ENCODE results near the gene HDLBP. TPM values are rescaled to one million over a fixed set of nuclear protein-coding genes. Genes with fewer than 3 reads are reported as not detected.

HDLBP gene
- total RNA-seq, 1 experiment from 2014 or later = 544 TPM

GRCh38 chr2:241257419-241258032 is 57.9 kb downstream of the HDLBP start:
- Histone ChIP-seq H3K36me3 (peaks cover 98% of the 10 kb centered on the region), H3K4me3 (no peak overlapping the region)
- DNase-seq (ENCODE audit: low read depth in 1 of 2, low spot score in 2 of 2) = no peak

GRCh38 chr2:241256168-241256545 is 59.3 kb downstream of the HDLBP start:
- DNase-seq (ENCODE audit: low read depth in 1 of 2, low spot score in 2 of 2) = peak in 1 of 2 experiments; percentile 31
- no peaks in the 10 kb centered on the region for H3K4me1 ChIP-seq (replicated peaks)
- H3K9me3 ChIP-seq (replicated peaks) = no peaks in the 10 kb centered on the region
- H3K36me3 ChIP-seq = peaks cover 98% of the 10 kb centered on the region
- no peak overlapping the region for H3K4me3 ChIP-seq
- no peaks in the 10 kb centered on the region for H3K27me3 ChIP-seq (replicated peaks)
- no peak overlapping the region for H3K27ac ChIP-seq

More at GRCh38 chr2:241257419-241258032, 57.9 kb downstream of the HDLBP start:
- no peaks in the 10 kb centered on the region for H3K4me1 ChIP-seq (replicated peaks)
- no peaks in the 10 kb centered on the region for H3K9me3 ChIP-seq (replicated peaks)
- no peak overlapping the region for H3K27ac ChIP-seq
- H3K27me3 ChIP-seq (replicated peaks) = no peaks in the 10 kb centered on the region

DNA sequence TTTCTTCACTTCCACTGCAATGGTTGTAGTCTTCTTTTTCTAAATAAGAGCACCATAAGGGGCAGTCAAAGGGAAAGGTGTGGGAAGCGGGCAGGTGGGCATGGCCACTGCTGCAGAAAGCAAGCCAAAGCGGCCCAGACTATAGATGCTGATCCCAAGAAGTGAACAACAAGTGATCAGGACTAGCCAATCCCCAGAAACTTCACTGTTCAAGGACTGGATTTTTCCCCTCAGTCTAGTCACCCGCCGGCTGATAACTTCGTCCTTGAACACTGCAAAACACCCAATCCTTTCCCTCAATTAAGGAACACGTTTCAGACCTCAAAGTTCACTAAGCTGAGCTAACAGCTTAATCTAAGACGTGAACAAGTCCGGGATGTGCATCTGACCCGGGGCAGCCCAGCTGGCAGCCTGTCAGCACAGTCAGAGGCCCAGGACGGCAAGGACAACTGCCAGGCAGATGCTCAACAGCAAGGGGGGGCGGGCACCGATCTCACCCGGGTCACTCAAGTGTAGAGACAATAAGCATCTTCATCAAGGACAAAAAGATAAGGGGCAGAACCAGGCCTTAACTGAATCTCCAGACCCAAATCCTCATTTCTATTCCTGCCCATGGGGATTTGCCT is 59.8 kb downstream of the HDLBP start:
- Histone ChIP-seq H3K36me3 (peaks cover 98% of the 10 kb centered on the region), H3K27ac (no peak overlapping the region), H3K27me3 (replicated peaks) (no peaks in the 10 kb centered on the region), H3K4me3 (no peak overlapping the region), H3K4me1 (replicated peaks) (no peaks in the 10 kb centered on the region), H3K9me3 (replicated peaks) (no peaks in the 10 kb centered on the region)
- DNase-seq (ENCODE audit: low read depth in 1 of 2, low spot score in 2 of 2) = peak in 1 of 2 experiments; percentile 36

DNA sequence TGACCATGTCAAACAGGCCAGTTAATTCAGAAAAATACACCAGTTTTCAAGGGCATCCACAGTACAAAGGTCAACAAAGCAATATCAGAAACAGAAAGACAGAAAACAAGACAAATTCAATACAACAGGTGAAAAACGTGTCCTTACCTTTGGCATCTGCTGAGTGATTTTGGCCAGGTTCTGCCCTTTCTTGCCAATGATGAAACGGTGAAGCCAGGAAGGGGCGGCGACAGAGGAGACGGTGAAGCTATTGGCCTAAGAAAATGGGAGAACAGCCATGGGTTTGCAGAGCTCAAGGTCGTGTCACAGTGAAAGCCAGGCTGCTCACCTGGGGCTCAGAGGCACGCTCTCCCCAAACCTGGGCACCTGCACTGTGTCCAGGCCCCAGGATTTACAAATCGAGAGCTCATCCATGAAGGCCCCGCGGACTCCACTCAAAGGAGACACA is 60.5 kb downstream of the HDLBP start:
- Histone ChIP-seq H3K9me3 (replicated peaks) (no peaks in the 10 kb centered on the region), H3K27me3 (replicated peaks) (no peaks in the 10 kb centered on the region), H3K36me3 (peaks cover 98% of the 10 kb centered on the region), H3K4me1 (replicated peaks) (no peaks in the 10 kb centered on the region), H3K27ac (no peak overlapping the region), H3K4me3 (no peak overlapping the region)
- DNase-seq (ENCODE audit: low read depth in 1 of 2, low spot score in 2 of 2) = no peak

GRCh38 chr2:241252778-241253475 is 62.5 kb downstream of the HDLBP start:
- no peak overlapping the region for H3K27ac ChIP-seq
- H3K36me3 ChIP-seq = peaks cover 100% of the 10 kb centered on the region
- H3K4me1 ChIP-seq (replicated peaks) = no peaks in the 10 kb centered on the region
- no peaks in the 10 kb centered on the region for H3K27me3 ChIP-seq (replicated peaks)
- no peaks in the 10 kb centered on the region for H3K9me3 ChIP-seq (replicated peaks)
- DNase-seq (ENCODE audit: low read depth in 1 of 2, low spot score in 2 of 2) = no peak
- H3K4me3 ChIP-seq = no peak overlapping the region

GRCh38 chr2:241249654-241250053 is 65.8 kb downstream of the HDLBP start:
- no peaks in the 10 kb centered on the region for H3K27me3 ChIP-seq (replicated peaks)
- no peaks in the 10 kb centered on the region for H3K4me1 ChIP-seq (replicated peaks)
- no peak overlapping the region for H3K4me3 ChIP-seq
- no peak overlapping the region for H3K27ac ChIP-seq
- peaks cover 100% of the 10 kb centered on the region for H3K36me3 ChIP-seq
- H3K9me3 ChIP-seq (replicated peaks) = no peaks in the 10 kb centered on the region
- no peak for DNase-seq (ENCODE audit: low read depth in 1 of 2, low spot score in 2 of 2)

DNA sequence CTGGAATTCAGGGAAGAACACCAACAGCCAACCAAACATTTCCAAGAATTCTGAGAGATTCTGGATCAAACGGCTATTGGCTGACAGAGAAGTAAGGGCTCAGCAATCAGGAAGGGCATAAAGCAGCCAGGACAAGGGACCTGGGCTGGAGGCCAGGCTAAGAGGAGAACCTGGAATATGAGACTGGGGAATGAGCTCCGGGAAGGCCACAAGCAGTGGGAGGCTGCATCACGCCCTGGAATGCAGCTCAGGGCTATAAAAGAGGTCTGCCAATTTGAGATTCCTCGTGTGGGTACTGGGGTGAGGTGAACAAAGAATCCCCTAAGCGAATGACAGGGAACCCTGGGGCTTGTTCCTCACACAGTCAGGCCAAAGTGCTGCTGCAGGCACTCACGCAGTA is 66.6 kb downstream of the HDLBP start:
- no peaks in the 10 kb centered on the region for H3K4me1 ChIP-seq (replicated peaks)
- no peak overlapping the region for H3K27ac ChIP-seq
- no peaks in the 10 kb centered on the region for H3K9me3 ChIP-seq (replicated peaks)
- H3K4me3 ChIP-seq = no peak overlapping the region
- H3K27me3 ChIP-seq (replicated peaks) = no peaks in the 10 kb centered on the region
- peaks cover 100% of the 10 kb centered on the region for H3K36me3 ChIP-seq
- DNase-seq (ENCODE audit: low read depth in 1 of 2, low spot score in 2 of 2) = no peak

- H3K36me3 ChIP-seq = peaks cover 100% of the 10 kb centered on the region
- DNase-seq (ENCODE audit: low read depth in 1 of 2, low spot score in 2 of 2) = no peak
- no peaks in the 10 kb centered on the region for H3K9me3 ChIP-seq (replicated peaks)
Measured at GRCh38 chr2:241248289-241248688, 67.2 kb downstream of the HDLBP start.

DNA sequence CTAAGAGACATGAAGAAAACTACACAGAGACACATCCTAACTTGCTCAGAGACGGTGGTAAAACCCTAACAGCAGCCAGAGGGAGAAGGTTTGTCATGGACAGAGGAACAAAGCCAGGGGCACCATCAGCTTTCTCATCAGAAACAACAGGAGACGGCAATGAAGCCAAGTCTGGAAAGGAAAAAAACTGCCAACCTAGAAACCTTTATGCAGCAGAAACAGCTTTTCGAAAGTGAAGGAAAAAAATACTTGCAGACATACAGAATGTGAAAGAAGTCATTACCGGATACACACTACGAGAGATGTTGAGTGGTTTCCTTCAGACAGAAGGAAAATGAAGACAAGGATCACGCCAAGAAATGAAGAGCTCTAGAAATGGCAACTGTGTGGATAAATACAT is 71.1 kb downstream of the HDLBP start:
- no peak overlapping the region for H3K4me3 ChIP-seq
- no peak for DNase-seq (ENCODE audit: low read depth in 1 of 2, low spot score in 2 of 2)
- H3K36me3 ChIP-seq = peaks cover 99% of the 10 kb centered on the region
- H3K27ac ChIP-seq = no peak overlapping the region
- no peaks in the 10 kb centered on the region for H3K9me3 ChIP-seq (replicated peaks)
- H3K4me1 ChIP-seq (replicated peaks) = no peaks in the 10 kb centered on the region
- no peaks in the 10 kb centered on the region for H3K27me3 ChIP-seq (replicated peaks)

More at GRCh38 chr2:241248289-241248688, 67.2 kb downstream of the HDLBP start:
- Histone ChIP-seq H3K4me3 (no peak overlapping the region), H3K4me1 (replicated peaks) (no peaks in the 10 kb centered on the region), H3K27ac (no peak overlapping the region), H3K27me3 (replicated peaks) (no peaks in the 10 kb centered on the region)

GRCh38 chr2:241242306-241242705 is 73.2 kb downstream of the HDLBP start:
- Histone ChIP-seq H3K4me3 (no peak overlapping the region), H3K27ac (no peak overlapping the region), H3K9me3 (replicated peaks) (no peaks in the 10 kb centered on the region), H3K4me1 (replicated peaks) (no peaks in the 10 kb centered on the region), H3K36me3 (peaks cover 99% of the 10 kb centered on the region), H3K27me3 (replicated peaks) (no peaks in the 10 kb centered on the region)
- DNase-seq (ENCODE audit: low read depth in 1 of 2, low spot score in 2 of 2) = no peak

DNA sequence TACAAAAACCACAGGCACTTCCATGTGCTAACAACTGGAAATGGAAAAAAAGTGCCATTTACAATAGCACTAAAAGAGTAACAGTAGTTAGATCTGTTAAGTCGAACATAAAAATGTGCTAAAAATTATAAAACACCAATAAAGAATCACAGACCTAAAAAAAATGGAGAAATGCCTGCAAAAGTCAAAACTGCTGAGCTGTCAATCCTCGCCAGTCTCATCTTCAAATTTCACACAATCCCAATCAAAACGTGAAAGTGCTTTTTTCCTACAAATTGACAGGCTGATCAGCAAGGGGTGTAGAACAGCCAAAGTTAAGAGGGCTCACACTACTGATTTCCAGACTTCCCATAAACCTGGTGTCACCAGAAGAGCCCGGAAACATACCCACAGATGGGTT is 73.8 kb downstream of the HDLBP start:
- no peak overlapping the region for H3K4me3 ChIP-seq
- H3K4me1 ChIP-seq (replicated peaks) = no peaks in the 10 kb centered on the region
- H3K9me3 ChIP-seq (replicated peaks) = no peaks in the 10 kb centered on the region
- no peak for DNase-seq (ENCODE audit: low read depth in 1 of 2, low spot score in 2 of 2)
- no peaks in the 10 kb centered on the region for H3K27me3 ChIP-seq (replicated peaks)
- peaks cover 99% of the 10 kb centered on the region for H3K36me3 ChIP-seq
- no peak overlapping the region for H3K27ac ChIP-seq

GRCh38 chr2:241240320-241241004 is 75.0 kb downstream of the HDLBP start:
- Histone ChIP-seq H3K27ac (no peak overlapping the region), H3K4me3 (no peak overlapping the region), H3K36me3 (peaks cover 99% of the 10 kb centered on the region), H3K9me3 (replicated peaks) (no peaks in the 10 kb centered on the region), H3K4me1 (replicated peaks) (no peaks in the 10 kb centered on the region), H3K27me3 (replicated peaks) (no peaks in the 10 kb centered on the region)
- no peak for DNase-seq (ENCODE audit: low read depth in 1 of 2, low spot score in 2 of 2)

DNA sequence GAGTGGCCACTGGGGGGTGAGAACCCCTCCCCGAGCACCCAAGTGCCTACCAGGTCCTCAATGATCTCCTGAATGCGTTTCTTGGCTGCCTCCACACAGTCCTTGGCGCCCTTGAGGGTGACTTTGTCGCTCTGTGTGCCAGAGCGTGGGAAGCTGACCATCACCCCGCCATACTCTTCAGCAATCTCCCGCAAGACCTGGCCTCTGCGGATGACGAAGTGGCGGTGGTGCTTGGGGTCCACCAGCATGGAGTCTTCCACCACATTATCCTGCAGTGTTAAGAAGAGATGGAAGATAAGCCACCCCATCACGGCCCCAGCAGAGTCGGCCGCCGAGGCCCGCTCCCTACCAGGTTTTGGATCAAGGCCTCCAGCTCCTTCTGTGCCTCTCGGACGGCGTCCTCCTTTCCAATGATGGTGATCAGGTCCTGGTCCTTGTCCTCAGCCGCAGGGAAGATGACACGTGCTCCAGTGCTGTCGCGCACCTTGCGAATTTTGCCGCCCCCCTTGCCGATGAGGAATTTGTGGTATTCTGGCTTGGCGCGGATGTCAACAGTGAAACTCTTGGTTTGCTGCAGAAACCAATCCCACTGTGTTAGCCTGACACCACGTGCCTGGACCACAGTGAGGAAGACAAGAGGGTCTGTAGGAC is 75.8 kb downstream of the HDLBP start:
- Histone ChIP-seq H3K9me3 (replicated peaks) (no peaks in the 10 kb centered on the region), H3K27me3 (replicated peaks) (no peaks in the 10 kb centered on the region), H3K4me1 (replicated peaks) (no peaks in the 10 kb centered on the region), H3K36me3 (peaks cover 99% of the 10 kb centered on the region), H3K4me3 (no peak overlapping the region), H3K27ac (no peak overlapping the region)
- DNase-seq (ENCODE audit: low read depth in 1 of 2, low spot score in 2 of 2) = no peak
